K562 (cell line): ENCODE results near the gene SYPL2. TPM values are rescaled to one million over a fixed set of nuclear protein-coding genes. Genes with fewer than 3 reads are reported as not detected.
A peak's percentile ranks its signal among the peaks of the same experiment; 100 is the strongest.

Source experiments
- CREBBP ChIP-seq: IDR thresholded peaks from one replicate; pipeline ENCODE4 v1.6.1; 2012; ENCODE audit warnings: low read depth, mild to moderate bottlenecking, control low read depth, inconsistent platforms, low read length
- DIDO1 ChIP-seq: fragments of 450-650 bp; IDR thresholded peaks from 2 replicates; pipeline ENCODE4 v1.6.1; 2016; ENCODE audit warnings: low read depth, missing biosample characterization, missing genetic modification characterization
- GABPB1 ChIP-seq: sonication (generic); formaldehyde crosslinking; IDR thresholded peaks from 2 replicates; pipeline ENCODE4 v1.8.0; 2022; ENCODE audit warnings: mild to moderate bottlenecking, missing genetic modification reagents
- GMEB1 ChIP-seq: fragments of 250-450 bp; sonication (Bioruptor Pico); IDR thresholded peaks from 2 replicates; pipeline ENCODE4 v1.4.0; 2020; ENCODE audit warnings: mild to moderate bottlenecking
- GTF2F1 ChIP-seq: IDR thresholded peaks from 2 replicates; pipeline ENCODE4 v1.6.1; 2011; ENCODE audit warnings: low read depth, low read length, improper control_type of control experiment
- HDAC8 ChIP-seq: fragments of 450-650 bp; IDR thresholded peaks from 2 replicates; pipeline ENCODE4 v1.6.1; 2016; ENCODE audit warnings: mild to moderate bottlenecking, missing genetic modification characterization, moderate library complexity, missing compliant biosample characterization
- HMGXB4 ChIP-seq: sonication (generic); formaldehyde crosslinking; IDR thresholded peaks from 2 replicates; pipeline ENCODE4 v1.8.1; 2023; ENCODE audit warnings: mild to moderate bottlenecking, missing genetic modification reagents
- NFE2 ChIP-seq: IDR thresholded peaks from 2 replicates; pipeline ENCODE4 v1.6.1; 2014; ENCODE audit warnings: antibody characterized with exemption, low read depth
- NR2C1 ChIP-seq, 2 experiments: fragments of 450-650 bp; IDR thresholded peaks; 2 replicates each; pipeline ENCODE4 v1.6.1; 2017; ENCODE audit warnings: mild to moderate bottlenecking in 2 of 2, antibody characterized with exemption in 1 of 2, inconsistent platforms in 1 of 2, missing compliant biosample characterization in 1 of 2, missing genetic modification characterization in 1 of 2
- PKNOX1 ChIP-seq: fragments of 450-650 bp; IDR thresholded peaks from 2 replicates; pipeline ENCODE4 v1.6.1; 2016
- POU5F1 ChIP-seq: fragments of 150-350 bp; IDR thresholded peaks from 2 replicates; pipeline ENCODE4 v1.6.1; 2014; ENCODE audit warnings: borderline replicate concordance, low read length, low read depth, mild to moderate bottlenecking; ENCODE audit not compliant: partially characterized antibody
- SIN3A ChIP-seq, 2 experiments: fragments of 150-350 bp in 1 of 2; IDR thresholded peaks; 2 replicates each; pipeline ENCODE4 v1.6.1; 2011 to 2016; ENCODE audit warnings: borderline replicate concordance in 2 of 2, low read depth in 2 of 2, low read length in 2 of 2, mild to moderate bottlenecking in 2 of 2, moderate library complexity in 2 of 2; ENCODE audit not compliant: control insufficient read depth in 1 of 2
- SRSF7 ChIP-seq: fragments of 200-400 bp; formaldehyde crosslinking; optimal IDR thresholded peaks from 2 replicates; pipeline ENCODE3; 2017; ENCODE audit warnings: mild to moderate bottlenecking, low read depth, low read length
- ZBED1 ChIP-seq: IDR thresholded peaks from 2 replicates; pipeline ENCODE4 v1.6.1; 2014
- ZNF232 ChIP-seq: sonication (generic); formaldehyde crosslinking; IDR thresholded peaks from 2 replicates; pipeline ENCODE4 v1.8.0; 2022; ENCODE audit warnings: mild to moderate bottlenecking, missing genetic modification reagents
- ZNF253 ChIP-seq: fragments of 250-450 bp; sonication (Bioruptor Pico); conservative IDR thresholded peaks from 2 replicates; pipeline ENCODE4 v1.6.1; 2021; ENCODE audit warnings: mild to moderate bottlenecking
- ZNF609 ChIP-seq: sonication (generic); formaldehyde crosslinking; IDR thresholded peaks from 2 replicates; pipeline ENCODE4 v1.8.1; 2023; ENCODE audit warnings: missing genetic modification reagents, mild to moderate bottlenecking, borderline replicate concordance
- ZNF695 ChIP-seq: fragments of 450-650 bp; formaldehyde crosslinking; IDR thresholded peaks from 2 replicates; pipeline ENCODE4 v1.4.0; 2020; ENCODE audit warnings: mild to moderate bottlenecking, moderate library complexity
- polyA plus RNA-seq, 8 experiments: library from polyadenylated mRNA; depleted of rRNA in 4 of 8; stranded (reverse) in 5 of 8; unstranded in 3 of 8; fragments of >200 nt; fragmentation: Nextera tagmentation in 2 of 8; fragmentation: Illumina TruSeq in 1 of 8; extraction: Ambion mirVana in 2 of 8; extraction: Trizol in 1 of 8; gene quantifications; 2 replicates each; pipeline versions ENCODE4 v1.2.1 to v1.2.3, GENCODE V29; 2011 to 2014; ENCODE audit warnings: inconsistent platforms in 1 of 8, missing spikeins in 1 of 8
- total RNA-seq, 7 experiments: library from RNA; depleted of rRNA in 6 of 7; stranded (reverse); fragments of >200 nt in 6 of 7; fragmentation: Illumina TruSeq in 2 of 7; extraction: Trizol in 2 of 7; gene quantifications; 2 replicates each; pipeline versions ENCODE4 v1.2.1 to v1.2.3, GENCODE V29; 2011 to 2021; ENCODE audit warnings: low replicate concordance in 1 of 7

Gene SYPL2
- total and polyA plus RNA-seq, 9 of the 15 experiments (the other 6 are each of a cell fraction or from before 2014, with no cell fraction given): 0.03 to 0.20 (median 0.07) TPM; not detected in 2

GRCh38 chr1:109493805-109494539, 27.6 kb downstream of the SYPL2 start, which contains the start of gene CYB561D1 (continued):
- peak; percentile 41 for TF ChIP-seq POU5F1
- TF ChIP-seq GTF2F1: no peak
- no peak for TF ChIP-seq ZBED1
- peak; percentile 83 for TF ChIP-seq DIDO1 (tag)
- TF ChIP-seq PKNOX1: peak; percentile 67; the same call in 1 of the 2 replicates
- peak; percentile 37; the same call in 1 of the 2 replicates for TF ChIP-seq ZNF695 (CRISPR knock-in tag)
- TF ChIP-seq SRSF7: no peak
- 0 out of 2 replicates have a peak, but pooled peaks have one; percentile 48 for TF ChIP-seq HMGXB4 (CRISPR knock-in tag)
- no peak for TF ChIP-seq ZNF253 (CRISPR knock-in tag)
- no peak for TF ChIP-seq NFE2
- no peak for TF ChIP-seq CREBBP
- TF ChIP-seq ZNF609: peak; percentile 77; the same call in 1 of the 2 replicates
- no peak for TF ChIP-seq HDAC8 (tag)
- TF ChIP-seq SIN3A (IDR thresholded peaks at IDR 0.05; ENCODE audit: borderline replicate concordance in 2 of 2, control insufficient read depth in 1 of 2, low read depth in 2 of 2, low read length in 2 of 2): peak; percentile 97 to 98; a peak in 3 of 4 replicates
- no peak for TF ChIP-seq ZNF232 (CRISPR knock-in tag)
- peak; percentile 74 for TF ChIP-seq GMEB1 (CRISPR knock-in tag)
- no peak for TF ChIP-seq NR2C1 (IDR thresholded peaks at IDR 0.05)
- no peak for TF ChIP-seq NR2C1 (tag; IDR thresholded peaks at IDR 0.05)
- peak; percentile 81; the same call in 1 of the 2 replicates for TF ChIP-seq GABPB1 (CRISPR knock-in tag)
